Sciatic nerve (tissue), 2 donors: Measurements from ENCODE around the gene DOK6. TPM values are rescaled to one million over a fixed set of nuclear protein-coding genes. Genes with fewer than 3 reads are reported as not detected.

Experiments used
- ATAC-seq: fragments of 200-7000 bp; cut with Tn5 transposase; one replicate; pipeline ENCODE4 v1.9.1; 2020; ENCODE audit warnings: mild to moderate bottlenecking, moderate library complexity
- DNase-seq: peaks from one replicate; pipeline ENCODE4 v3.0.0-alpha.2; 2020; ENCODE audit warnings: low spot score
- intact Hi-C: fragments of 100-400 bp; cut with DNase I; formaldehyde crosslinking; loops from one replicate; pipeline ENCODE4 v1.14.2; 2022
- total RNA-seq: library from RNA; stranded (reverse); fragmentation: NEBNext Ultra II Directional; extraction: Animal tissue kit (Norgen Biotek cat#: 25700); gene quantifications from one replicate; pipeline ENCODE4 v1.2.1, GENCODE V29; 2021
- donor health status: DM: no; HTN: no; CAD: no.
- donor health status: DM: no; HTN: no; CAD: no.

Gene DOK6
- total RNA-seq, 1 donor from 2014 or later: 14.1 TPM

DNA sequence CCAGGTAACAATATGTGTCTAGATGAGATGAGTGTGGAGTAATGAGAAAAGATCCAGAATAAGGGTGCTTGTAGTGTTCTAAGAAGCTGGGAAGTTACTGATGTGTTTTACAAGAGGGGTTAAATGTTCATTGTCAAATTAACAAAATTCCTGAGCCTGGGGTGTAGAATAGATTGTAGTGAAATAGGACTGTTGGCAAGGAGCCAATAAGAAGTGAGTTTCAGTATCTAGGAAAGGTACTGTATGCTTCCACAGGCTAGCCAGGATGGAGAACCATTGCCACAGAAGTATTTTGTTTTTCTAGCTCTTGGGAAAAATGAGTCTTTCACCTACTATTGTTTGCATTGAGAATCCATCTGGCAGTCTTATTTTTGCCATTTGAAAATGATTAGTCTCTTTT, 10.5 kb downstream of the DOK6 start:
- no peak for ATAC-seq
- DNase-seq: no peak
- intact Hi-C loops: no loop called here

DNA sequence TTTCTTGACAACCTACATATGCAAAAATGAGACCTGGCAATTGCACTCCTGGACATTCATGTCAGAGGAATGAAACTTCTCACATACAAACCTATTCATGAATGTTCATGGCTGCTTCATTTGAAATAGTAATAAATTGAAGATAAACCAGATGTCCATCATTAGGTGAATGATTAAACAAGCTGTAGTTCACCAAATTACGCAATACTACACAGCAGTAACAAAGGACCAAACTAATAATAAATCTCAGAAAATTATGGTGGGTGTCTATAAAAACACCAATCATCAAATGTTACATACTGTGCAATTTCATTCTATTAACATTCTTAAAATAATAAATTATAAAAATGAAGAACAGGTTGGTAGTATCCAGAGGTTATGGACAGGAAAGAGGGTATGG, 13.5 kb downstream of the DOK6 start:
- DNase-seq: no peak
- intact Hi-C loops: no loop called here
- no peak for ATAC-seq

DNA sequence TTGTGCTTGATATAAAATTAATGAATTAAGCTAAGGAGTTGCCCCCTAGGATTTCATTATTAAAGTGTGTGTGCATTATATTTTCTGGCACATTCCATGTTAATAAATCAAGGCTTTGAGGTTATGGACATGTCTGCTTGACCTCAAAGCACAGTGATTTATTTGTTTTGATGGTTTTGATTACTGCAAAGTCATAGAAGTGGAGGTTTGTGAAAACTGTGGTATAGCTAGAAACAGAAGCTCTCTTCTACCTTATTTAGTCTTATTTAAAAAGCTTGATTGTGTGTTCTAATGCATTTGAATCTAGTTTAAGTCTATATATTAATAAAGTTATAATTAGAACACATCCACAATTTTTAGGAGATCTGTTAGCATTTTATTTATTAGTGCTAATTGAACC, 32.2 kb downstream of the DOK6 start:
- DNase-seq (no peak), ATAC-seq (no peak)
- intact Hi-C loops: no loop called here

DNA sequence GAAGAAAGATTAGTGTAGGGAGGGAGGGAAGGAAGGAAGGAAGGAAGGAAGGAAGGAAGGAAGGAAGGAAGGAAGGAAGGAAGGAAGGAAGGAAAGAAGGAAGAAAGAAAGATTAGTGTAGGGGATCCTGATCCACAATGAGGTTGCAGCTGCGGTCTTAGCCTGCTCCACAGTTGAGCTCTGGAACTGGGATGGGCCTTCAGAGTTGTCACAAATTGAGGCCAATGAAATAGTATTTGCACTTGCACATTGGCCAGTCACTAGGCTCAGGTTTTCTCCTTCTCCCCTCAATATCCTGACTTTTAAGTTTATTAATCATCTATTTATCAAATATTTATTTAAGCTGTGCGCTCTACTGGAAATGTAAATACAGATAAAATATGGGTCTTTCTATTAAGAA, 34.3 kb downstream of the DOK6 start:
- DNase-seq (no peak), ATAC-seq (no peak)
- intact Hi-C loops: no loop called here

DNA sequence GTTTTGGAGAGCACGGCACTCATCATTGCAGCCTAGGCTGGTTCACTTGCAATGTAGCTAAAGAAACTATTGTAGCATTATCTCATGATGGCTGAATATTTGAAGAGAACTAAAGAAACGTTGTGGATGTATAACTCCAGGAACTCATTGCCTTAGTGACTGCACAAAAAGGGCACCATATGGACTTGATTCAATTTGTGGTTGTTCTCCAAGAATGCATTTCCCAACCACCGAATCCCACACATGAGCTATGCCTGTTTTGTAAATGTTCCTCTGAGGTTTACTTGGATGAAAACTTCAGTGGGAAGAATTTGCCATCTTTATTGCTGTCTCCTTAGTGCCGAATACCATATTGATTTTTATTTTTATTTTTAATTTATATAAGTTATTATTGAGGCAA, 43.5 kb downstream of the DOK6 start:
- DNase-seq: no peak
- no peak for ATAC-seq
- intact Hi-C loops: no loop called here

GRCh38 chr18:69447886-69448285, 47.2 kb downstream of the DOK6 start:
- ATAC-seq (no peak), DNase-seq (no peak)
- intact Hi-C loops: no loop called here

- intact Hi-C loops: no loop called here
- no peak for DNase-seq
- no peak for ATAC-seq
Measured at GRCh38 chr18:69455125-69455524, 54.4 kb downstream of the DOK6 start.

DNA sequence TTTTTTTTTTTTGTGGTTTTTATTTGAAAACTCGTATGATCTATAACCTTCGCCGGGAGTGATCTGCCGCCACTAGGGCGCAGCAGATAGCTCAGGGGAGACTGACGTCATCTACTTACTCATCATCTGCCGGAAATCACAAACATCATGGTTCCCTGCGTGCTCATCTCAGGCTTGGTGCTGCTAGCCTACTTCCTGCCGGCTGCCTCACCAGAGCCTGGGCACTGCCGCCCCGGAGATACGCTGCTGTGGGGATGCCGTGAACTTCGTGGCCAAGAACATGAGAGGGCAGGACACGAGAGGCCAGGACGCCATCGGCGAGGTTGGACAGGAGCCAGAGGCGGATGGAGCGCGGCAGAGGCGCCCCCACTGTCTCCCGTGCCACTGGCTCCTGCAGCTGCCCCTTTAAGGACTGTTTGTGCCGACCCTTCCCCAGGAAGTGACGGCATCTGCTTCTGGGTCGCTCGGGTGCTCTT, 68.8 kb downstream of the DOK6 start:
- intact Hi-C loops: no loop called here
- DNase-seq (no peak), ATAC-seq (no peak)

DNA sequence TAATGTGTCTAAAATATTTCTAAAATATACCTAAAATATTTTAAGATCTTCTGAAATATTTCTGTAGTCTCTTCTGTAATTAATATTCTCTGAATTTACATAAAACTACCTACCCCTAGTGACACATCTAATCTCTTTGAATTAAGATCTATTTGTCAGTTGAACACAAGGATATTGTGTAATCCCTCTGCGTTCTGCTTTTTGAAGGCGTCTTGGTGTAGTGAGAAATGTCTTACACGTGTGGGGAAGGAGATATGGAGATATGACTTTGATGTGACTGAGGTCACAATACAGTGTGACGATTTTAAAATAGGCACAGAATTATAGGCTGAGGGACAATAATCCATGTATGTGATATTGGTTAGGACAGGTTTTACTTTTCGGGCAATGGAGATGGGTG, 79.8 kb downstream of the DOK6 start:
- intact Hi-C loops: no loop called here
- DNase-seq (no peak), ATAC-seq (no peak)

DNA sequence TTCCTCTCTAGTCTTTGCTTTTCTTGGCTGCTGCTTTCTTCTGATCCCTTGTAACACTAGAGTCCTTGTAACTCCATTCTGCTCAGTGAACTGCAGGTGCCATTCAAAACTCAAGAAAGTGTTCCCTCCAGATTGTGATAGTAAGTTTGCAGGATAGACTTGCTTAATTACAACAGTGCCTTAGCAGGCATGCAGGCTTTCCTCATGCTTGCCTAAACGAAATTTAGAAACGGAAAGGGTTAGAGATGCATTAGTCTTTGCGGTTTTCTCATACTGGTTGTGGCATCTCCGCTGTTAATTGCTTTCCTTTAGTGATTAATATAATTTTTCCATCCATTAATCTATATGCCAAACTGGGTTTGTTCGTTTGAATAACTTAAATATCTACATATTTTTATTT, 82.9 kb downstream of the DOK6 start:
- ATAC-seq (no peak), DNase-seq (no peak)
- intact Hi-C loops: no loop called here

DNA sequence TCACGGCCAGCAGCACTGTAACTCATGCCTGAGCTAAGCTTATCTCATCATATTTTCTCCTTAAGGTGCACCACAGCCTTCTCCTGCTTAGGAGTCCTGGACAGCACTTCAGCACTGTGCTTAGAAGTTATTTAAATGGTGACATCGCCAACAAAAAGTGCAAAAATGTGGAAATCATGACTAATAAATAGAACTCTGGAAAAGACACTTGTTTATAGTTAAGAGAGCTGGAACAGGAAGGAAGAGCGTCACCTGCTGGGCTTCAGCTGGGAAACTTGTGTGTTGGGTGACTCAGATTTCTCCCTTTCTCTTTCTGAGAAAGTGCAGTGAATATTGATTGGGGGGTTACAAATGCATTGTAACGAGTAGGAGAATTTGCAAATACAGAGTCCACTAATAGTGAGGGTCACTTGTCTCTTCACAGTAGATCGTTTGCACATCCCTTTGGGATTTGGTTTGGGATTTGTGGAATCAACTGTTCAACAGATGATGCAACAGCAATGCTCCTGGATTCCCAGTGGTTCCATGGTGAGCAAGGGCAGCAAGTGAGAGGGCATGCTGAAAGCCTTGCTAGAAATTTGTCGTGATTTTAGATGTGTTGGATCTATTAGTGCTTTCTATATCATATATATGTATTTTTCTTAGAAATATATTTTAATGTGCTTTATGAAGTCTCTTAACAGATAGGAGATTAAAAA, 84.2 kb downstream of the DOK6 start:
- intact Hi-C loops: no loop called here
- no peak for DNase-seq
- no peak for ATAC-seq

DNA sequence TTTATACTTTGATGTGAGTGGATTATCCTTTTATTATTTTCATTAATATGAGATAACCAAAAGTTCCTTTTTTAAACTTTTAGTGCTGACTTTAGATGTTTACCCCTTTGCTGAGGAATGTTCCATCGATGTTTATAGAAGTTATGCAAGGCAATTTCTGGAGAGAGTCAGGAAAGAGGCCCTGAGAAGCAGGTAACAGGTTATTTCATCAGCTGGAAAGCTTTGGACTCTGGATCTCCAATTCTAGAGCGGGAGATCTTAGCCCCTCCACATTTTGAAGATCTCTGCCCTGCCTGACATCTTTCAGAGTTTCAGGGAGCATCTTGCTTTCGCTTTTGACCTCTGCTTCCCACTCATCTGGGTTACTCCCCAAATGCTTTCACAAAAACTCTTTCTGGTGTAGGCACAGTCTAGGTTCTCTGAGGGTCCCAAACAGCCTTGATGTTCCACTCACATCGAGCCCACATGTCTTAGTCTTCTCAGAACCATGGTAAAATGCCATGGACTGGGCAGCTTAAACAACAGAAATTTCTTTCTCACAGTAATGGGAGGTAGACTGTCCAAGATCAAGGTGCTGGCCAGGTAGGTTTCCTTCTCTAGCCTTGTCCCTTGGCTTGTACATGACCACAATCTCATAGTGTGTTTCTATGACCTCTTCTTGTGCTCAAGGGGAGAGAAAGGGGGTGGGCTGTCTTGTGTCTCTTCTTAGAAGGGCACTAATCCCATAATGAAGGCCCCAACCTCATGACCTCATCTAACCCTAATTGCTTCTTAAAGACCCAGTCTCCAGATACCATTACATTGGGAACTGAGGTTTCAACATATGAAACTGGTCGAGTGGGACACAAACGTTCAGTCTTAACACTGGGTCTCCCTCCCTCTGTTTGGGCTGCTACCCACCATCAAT, 87.1 kb downstream of the DOK6 start:
- no peak for DNase-seq
- intact Hi-C loops: no loop called here
- no peak for ATAC-seq

GRCh38 chr18:69490072-69490471, 89.4 kb downstream of the DOK6 start:
- intact Hi-C loops: no loop called here
- ATAC-seq (no peak), DNase-seq (no peak)

GRCh38 chr18:69490813-69491212, 90.1 kb downstream of the DOK6 start:
- DNase-seq (no peak), ATAC-seq (no peak)
- intact Hi-C loops: no loop called here

DNA sequence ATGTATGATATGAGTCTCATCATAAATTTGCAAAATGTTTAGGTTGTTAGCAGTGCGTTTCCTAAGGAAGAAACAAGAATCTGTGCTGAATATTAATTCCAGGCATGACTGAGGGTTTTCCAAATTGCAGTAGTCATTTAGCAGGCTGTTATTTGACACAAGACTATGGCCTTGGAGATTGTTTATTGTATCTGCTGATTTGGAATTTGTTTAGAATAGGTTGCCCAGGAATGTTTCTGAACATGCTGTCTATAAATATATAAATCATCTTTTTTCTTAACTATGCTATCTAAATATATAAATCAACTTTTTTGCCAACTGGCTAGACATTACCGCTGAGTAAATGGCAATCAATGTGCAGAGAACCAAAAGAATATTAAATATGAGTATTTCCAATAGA, 90.9 kb downstream of the DOK6 start:
- intact Hi-C loops: no loop called here

DNA sequence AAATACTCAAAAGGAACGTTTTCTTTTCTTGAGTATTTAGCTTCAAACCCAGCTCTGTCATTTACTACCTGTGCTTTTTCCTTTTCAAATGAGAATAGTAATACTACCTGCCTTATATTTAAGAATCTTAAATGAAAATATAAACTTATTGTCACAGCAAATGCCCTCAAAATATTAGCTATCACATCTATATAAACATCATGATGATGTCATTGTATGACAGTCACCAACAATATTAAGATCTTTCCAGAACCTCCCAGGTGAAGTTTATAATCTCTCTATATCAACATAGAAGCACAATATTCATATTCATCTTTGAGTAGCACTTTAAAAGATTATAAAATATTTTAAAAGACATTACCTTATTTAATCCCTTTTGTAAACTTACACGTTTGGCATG, 92.2 kb downstream of the DOK6 start:
- ATAC-seq (no peak), DNase-seq (no peak)
- intact Hi-C loops: no loop called here

More for the DNA sequence above, 90.9 kb downstream of the DOK6 start:
- DNase-seq: no peak
- ATAC-seq: no peak

- no peak for ATAC-seq
- intact Hi-C loops: no loop called here
- no peak for DNase-seq
Measured at GRCh38 chr18:69494841-69495240, 94.2 kb downstream of the DOK6 start.

GRCh38 chr18:69495338-69495737, 94.7 kb downstream of the DOK6 start:
- DNase-seq (no peak), ATAC-seq (no peak)
- intact Hi-C loops: no loop called here

DNA sequence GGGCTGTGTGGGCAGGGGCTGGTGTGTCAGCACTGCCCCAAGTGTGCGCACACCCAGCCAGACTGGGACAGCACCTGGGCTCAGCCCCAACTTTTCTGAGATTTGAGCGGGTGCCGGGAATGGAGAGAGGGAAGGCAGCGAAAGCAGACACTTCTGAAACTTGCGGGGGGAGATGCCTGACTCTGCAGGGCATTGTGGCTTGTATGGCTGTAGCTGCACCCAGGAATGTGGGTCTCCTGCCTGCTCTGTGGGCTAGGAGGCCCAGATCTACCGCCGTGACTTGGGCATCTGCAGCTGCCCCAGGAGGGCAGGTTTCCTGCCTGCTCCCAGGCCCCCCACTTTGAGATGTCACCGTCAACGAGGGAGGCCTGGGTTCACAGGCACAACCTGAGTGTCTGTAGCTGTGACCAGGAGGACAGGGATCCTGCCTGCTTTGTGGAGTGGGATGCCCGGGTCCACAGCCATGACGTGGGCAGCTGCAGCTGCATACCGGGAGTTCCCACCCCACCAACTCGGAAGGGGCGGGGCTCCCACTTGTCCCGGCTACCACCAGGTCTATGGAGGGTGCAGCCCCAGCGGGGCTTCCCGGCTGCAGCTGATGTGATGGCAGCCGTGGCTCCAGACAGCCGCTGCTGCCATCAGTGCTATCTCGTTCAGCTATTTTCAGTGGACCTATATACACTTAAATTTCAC, 95.3 kb downstream of the DOK6 start:
- intact Hi-C loops: no loop called here
- no peak for DNase-seq
- no peak for ATAC-seq

- DNase-seq: no peak
- no peak for ATAC-seq
- intact Hi-C loops: no loop called here
Measured at GRCh38 chr18:69518989-69519388, 118.3 kb downstream of the DOK6 start.
